WTC11 (cell line): ENCODE data around the gene EME2. TPM values are rescaled to one million over a fixed set of nuclear protein-coding genes. Genes with fewer than 3 reads are reported as not detected.

Source experiments
- ARID4B ChIP-seq: sonication (generic); formaldehyde crosslinking; IDR thresholded peaks from 2 replicates; pipeline ENCODE4 v1.8.0; 2023; ENCODE audit warnings: missing genetic modification reagents, mild to moderate bottlenecking, borderline replicate concordance
- ATF1 ChIP-seq: sonication (generic); formaldehyde crosslinking; IDR thresholded peaks from 2 replicates; pipeline ENCODE4 v1.8.1; 2023; ENCODE audit warnings: mild to moderate bottlenecking, moderate library complexity, missing genetic modification reagents
- ELF4 ChIP-seq: sonication (generic); formaldehyde crosslinking; IDR thresholded peaks from 2 replicates; pipeline ENCODE4 v1.8.1; 2022; ENCODE audit warnings: low read depth, mild to moderate bottlenecking, moderate library complexity, missing genetic modification reagents
- KAT7 ChIP-seq: sonication (generic); formaldehyde crosslinking; IDR thresholded peaks from 2 replicates; pipeline ENCODE4 v1.8.1; 2023; ENCODE audit warnings: missing genetic modification reagents, mild to moderate bottlenecking, borderline replicate concordance
- MXD4 ChIP-seq: fragments of 250-450 bp; sonication (Bioruptor Pico); IDR thresholded peaks from 2 replicates; pipeline ENCODE4 v1.8.0; 2021; ENCODE audit warnings: mild to moderate bottlenecking, moderate library complexity, borderline replicate concordance
- NFATC4 ChIP-seq: fragments of 250-450 bp; sonication (Bioruptor Pico); IDR thresholded peaks from 2 replicates; pipeline ENCODE4 v1.9.0; 2021; ENCODE audit warnings: mild to moderate bottlenecking
- NR1H2 ChIP-seq: sonication (generic); formaldehyde crosslinking; IDR thresholded peaks from 2 replicates; pipeline ENCODE4 v1.9.0; 2021; ENCODE audit warnings: mild to moderate bottlenecking, moderate library complexity, missing genetic modification reagents
- PRRX2 ChIP-seq: fragments of 250-450 bp; sonication (Bioruptor Pico); IDR thresholded peaks from 2 replicates; pipeline ENCODE4 v1.8.0; 2021; ENCODE audit warnings: mild to moderate bottlenecking
- RELA ChIP-seq: sonication (generic); formaldehyde crosslinking; IDR thresholded peaks from 2 replicates; pipeline ENCODE4 v1.8.1; 2022; ENCODE audit warnings: missing genetic modification reagents, mild to moderate bottlenecking, borderline replicate concordance
- SMAD4 ChIP-seq: sonication (generic); formaldehyde crosslinking; IDR thresholded peaks from 2 replicates; pipeline ENCODE4 v1.8.0; 2022; ENCODE audit warnings: mild to moderate bottlenecking, missing genetic modification reagents
- TEAD1 ChIP-seq: sonication (generic); formaldehyde crosslinking; IDR thresholded peaks from 2 replicates; pipeline ENCODE4 v1.8.0; 2022; ENCODE audit warnings: mild to moderate bottlenecking, missing genetic modification reagents
- TEAD4 ChIP-seq: sonication (generic); formaldehyde crosslinking; IDR thresholded peaks from 2 replicates; pipeline ENCODE4 v1.8.0; 2022; ENCODE audit warnings: mild to moderate bottlenecking, missing genetic modification reagents
- ZMAT4 ChIP-seq: fragments of 250-450 bp; sonication (Bioruptor Pico); IDR thresholded peaks from 2 replicates; pipeline ENCODE4 v1.9.0; 2021; ENCODE audit warnings: mild to moderate bottlenecking
- ZNF121 ChIP-seq: sonication (generic); formaldehyde crosslinking; IDR thresholded peaks from 2 replicates; pipeline ENCODE4 v1.8.0; 2023; ENCODE audit warnings: missing genetic modification reagents
- ZNF281 ChIP-seq: sonication (generic); formaldehyde crosslinking; IDR thresholded peaks from 2 replicates; pipeline ENCODE4 v1.8.0; 2023; ENCODE audit warnings: mild to moderate bottlenecking, missing genetic modification reagents
- ZNF396 ChIP-seq: fragments of 250-450 bp; sonication (Bioruptor Pico); IDR thresholded peaks from 2 replicates; pipeline ENCODE4 v1.8.0; 2021; ENCODE audit warnings: mild to moderate bottlenecking, moderate library complexity, borderline replicate concordance
- ZNF423 ChIP-seq: fragments of 250-450 bp; sonication (Bioruptor Pico); IDR thresholded peaks from 2 replicates; pipeline ENCODE4 v2.1.2; 2022; ENCODE audit warnings: mild to moderate bottlenecking, moderate library complexity
- total RNA-seq: library from RNA; stranded (reverse); gene quantifications from 3 replicates; pipeline ENCODE4 v1.2.3, GENCODE V29; 2021
- TF ChIP-seq, protein P1 (sequence below): fragments of 200-600 bp; IDR thresholded peaks from 2 replicates; pipeline ENCODE4 v1.8.0; 2022; ENCODE audit warnings: antibody characterized with exemption
- TF ChIP-seq, protein P2 (sequence below): sonication (generic); formaldehyde crosslinking; IDR thresholded peaks from 2 replicates; pipeline ENCODE4 v1.8.0; 2022; ENCODE audit warnings: mild to moderate bottlenecking, missing genetic modification reagents
- TF ChIP-seq, protein P3 (sequence below): sonication (generic); formaldehyde crosslinking; IDR thresholded peaks from 2 replicates; pipeline ENCODE4 v1.8.0; 2022; ENCODE audit warnings: mild to moderate bottlenecking, missing genetic modification reagents
- TF ChIP-seq, protein P4 (sequence below): sonication (generic); formaldehyde crosslinking; IDR thresholded peaks from 2 replicates; pipeline ENCODE4 v1.8.0; 2023; ENCODE audit warnings: missing genetic modification reagents
- TF ChIP-seq, protein P5 (sequence below): fragments of 250-450 bp; sonication (Bioruptor Pico); IDR thresholded peaks from 2 replicates; pipeline ENCODE4 v2.1.2; 2022; ENCODE audit warnings: mild to moderate bottlenecking, moderate library complexity

EME2 gene
- total RNA-seq, 1 experiment from 2014 or later = 23.2 TPM

DNA sequence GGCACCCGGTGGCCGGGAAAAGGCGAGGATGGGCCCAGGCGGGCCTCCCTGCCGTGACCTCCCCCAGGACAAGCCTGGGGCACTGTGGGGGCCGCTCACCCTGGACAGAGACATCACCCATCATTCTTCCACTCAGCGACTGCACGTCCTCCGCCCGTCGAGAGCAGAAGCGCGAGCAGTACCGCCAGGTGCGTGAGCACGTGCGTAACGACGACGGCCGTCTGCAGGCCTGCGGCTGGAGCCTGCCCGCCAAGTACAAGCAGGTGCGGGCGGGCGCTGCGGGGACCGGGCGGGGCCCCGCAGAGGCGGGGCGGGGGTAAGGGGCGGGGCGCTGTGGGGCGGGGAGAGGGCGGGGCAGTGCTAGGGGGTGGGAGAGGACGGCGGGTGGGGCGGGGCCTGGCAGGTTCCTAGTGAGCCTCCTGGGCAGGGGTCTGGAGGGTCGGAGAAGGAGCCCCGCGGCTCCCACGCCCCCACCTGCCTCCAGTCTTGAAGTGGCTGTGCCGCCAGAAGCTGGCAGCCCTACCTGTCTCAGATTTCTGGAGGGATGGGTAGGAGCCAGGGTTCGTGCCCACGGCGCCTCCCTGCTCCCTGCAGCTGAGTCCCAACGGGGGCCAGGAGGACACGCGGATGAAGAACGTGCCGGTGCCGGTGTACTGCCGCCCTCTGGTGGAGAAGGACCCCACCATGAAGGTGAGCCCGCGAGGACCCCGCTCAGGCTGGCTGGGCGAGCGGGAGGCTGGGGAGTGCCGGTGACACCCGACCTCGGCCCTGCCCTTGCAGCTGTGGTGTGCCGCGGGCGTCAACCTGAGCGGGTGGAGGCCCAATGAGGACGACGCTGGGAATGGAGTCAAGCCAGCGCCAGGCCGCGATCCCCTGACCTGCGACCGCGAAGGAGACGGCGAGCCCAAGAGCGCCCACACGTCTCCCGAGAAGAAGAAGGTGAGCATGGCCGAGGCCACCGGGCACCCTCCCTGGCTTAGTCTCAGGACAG, 8.8 kb upstream of the EME2 start (continued):
- TF ChIP-seq ARID4B (CRISPR knock-in tag) (peak; percentile 67; the same call in 1 of the 2 replicates), ATF1 (CRISPR knock-in tag) (0 out of 2 replicates have a peak, but pooled peaks have one; percentile 18), KAT7 (0 out of 2 replicates have a peak, but pooled peaks have one; percentile 85), NFATC4 (CRISPR knock-in tag) (no peak), ELF4 (no peak), ZNF423 (no peak), ZNF281 (CRISPR knock-in tag) (peak; percentile 73; the same call in 1 of the 2 replicates), SMAD4 (CRISPR knock-in tag) (0 out of 2 replicates have a peak, but pooled peaks have one; percentile 16), ZMAT4 (no peak), PRRX2 (CRISPR knock-in tag) (no peak), ZNF121 (CRISPR knock-in tag) (0 out of 2 replicates have a peak, but pooled peaks have one; percentile 64), MXD4 (no peak), NR1H2 (CRISPR knock-in tag) (no peak), ZNF396 (CRISPR knock-in tag) (no peak), TEAD1 (CRISPR knock-in tag) (peak; percentile 84; the same call in 1 of the 2 replicates), TEAD4 (CRISPR knock-in tag) (peak; percentile 82), RELA (CRISPR knock-in tag) (peak; percentile 91; the same call in 1 of the 2 replicates)
- TF ChIP-seq, protein P1, sequence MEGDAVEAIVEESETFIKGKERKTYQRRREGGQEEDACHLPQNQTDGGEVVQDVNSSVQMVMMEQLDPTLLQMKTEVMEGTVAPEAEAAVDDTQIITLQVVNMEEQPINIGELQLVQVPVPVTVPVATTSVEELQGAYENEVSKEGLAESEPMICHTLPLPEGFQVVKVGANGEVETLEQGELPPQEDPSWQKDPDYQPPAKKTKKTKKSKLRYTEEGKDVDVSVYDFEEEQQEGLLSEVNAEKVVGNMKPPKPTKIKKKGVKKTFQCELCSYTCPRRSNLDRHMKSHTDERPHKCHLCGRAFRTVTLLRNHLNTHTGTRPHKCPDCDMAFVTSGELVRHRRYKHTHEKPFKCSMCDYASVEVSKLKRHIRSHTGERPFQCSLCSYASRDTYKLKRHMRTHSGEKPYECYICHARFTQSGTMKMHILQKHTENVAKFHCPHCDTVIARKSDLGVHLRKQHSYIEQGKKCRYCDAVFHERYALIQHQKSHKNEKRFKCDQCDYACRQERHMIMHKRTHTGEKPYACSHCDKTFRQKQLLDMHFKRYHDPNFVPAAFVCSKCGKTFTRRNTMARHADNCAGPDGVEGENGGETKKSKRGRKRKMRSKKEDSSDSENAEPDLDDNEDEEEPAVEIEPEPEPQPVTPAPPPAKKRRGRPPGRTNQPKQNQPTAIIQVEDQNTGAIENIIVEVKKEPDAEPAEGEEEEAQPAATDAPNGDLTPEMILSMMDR = peak; percentile 48
- TF ChIP-seq, protein P2, sequence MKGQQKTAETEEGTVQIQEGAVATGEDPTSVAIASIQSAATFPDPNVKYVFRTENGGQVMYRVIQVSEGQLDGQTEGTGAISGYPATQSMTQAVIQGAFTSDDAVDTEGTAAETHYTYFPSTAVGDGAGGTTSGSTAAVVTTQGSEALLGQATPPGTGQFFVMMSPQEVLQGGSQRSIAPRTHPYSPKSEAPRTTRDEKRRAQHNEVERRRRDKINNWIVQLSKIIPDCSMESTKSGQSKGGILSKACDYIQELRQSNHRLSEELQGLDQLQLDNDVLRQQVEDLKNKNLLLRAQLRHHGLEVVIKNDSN (CRISPR knock-in tag) = peak; percentile 69; the same call in 1 of the 2 replicates
- TF ChIP-seq, protein P3, sequence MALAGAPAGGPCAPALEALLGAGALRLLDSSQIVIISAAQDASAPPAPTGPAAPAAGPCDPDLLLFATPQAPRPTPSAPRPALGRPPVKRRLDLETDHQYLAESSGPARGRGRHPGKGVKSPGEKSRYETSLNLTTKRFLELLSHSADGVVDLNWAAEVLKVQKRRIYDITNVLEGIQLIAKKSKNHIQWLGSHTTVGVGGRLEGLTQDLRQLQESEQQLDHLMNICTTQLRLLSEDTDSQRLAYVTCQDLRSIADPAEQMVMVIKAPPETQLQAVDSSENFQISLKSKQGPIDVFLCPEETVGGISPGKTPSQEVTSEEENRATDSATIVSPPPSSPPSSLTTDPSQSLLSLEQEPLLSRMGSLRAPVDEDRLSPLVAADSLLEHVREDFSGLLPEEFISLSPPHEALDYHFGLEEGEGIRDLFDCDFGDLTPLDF (CRISPR knock-in tag) = 0 out of 2 replicates have a peak, but pooled peaks have one; percentile 68
- TF ChIP-seq, protein P4, sequence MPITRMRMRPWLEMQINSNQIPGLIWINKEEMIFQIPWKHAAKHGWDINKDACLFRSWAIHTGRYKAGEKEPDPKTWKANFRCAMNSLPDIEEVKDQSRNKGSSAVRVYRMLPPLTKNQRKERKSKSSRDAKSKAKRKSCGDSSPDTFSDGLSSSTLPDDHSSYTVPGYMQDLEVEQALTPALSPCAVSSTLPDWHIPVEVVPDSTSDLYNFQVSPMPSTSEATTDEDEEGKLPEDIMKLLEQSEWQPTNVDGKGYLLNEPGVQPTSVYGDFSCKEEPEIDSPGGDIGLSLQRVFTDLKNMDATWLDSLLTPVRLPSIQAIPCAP = peak; percentile 82; the same call in 1 of the 2 replicates
- TF ChIP-seq, protein P5, sequence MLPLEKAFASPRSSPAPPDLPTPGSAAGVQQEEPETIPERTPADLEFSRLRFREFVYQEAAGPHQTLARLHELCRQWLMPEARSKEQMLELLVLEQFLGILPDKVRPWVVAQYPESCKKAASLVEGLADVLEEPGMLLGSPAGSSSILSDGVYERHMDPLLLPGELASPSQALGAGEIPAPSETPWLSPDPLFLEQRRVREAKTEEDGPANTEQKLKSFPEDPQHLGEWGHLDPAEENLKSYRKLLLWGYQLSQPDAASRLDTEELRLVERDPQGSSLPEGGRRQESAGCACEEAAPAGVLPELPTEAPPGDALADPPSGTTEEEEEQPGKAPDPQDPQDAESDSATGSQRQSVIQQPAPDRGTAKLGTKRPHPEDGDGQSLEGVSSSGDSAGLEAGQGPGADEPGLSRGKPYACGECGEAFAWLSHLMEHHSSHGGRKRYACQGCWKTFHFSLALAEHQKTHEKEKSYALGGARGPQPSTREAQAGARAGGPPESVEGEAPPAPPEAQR (CRISPR knock-in tag) = no peak
